LHCN-M2 (cell line): Measurements from ENCODE around the gene MNDA. TPM values are rescaled to one million over a fixed set of nuclear protein-coding genes. Genes with fewer than 3 reads are reported as not detected.
"Not testable (repeated sequence)": the region's sequence is repeated elsewhere in the genome, so short reads cannot be mapped to it uniquely, and the experiment has no call there.

ENCODE experiments used
- DNase-seq: peaks from one replicate; pipeline ENCODE4 v3.0.0-alpha.2; 2012; ENCODE audit warnings: low read depth
- total RNA-seq: library from RNA; depleted of rRNA; stranded (reverse); fragments of >200 nt; gene quantifications from 2 replicates; pipeline ENCODE4 v1.2.3, GENCODE V29; 2014; rRNA removed

The MNDA gene
- total RNA-seq, 1 experiment from 2014 or later, result not detected

- DNase-seq, result no peak
Observed at GRCh38 chr1:158838660-158839059, 7.5 kb downstream of the MNDA start.

DNA sequence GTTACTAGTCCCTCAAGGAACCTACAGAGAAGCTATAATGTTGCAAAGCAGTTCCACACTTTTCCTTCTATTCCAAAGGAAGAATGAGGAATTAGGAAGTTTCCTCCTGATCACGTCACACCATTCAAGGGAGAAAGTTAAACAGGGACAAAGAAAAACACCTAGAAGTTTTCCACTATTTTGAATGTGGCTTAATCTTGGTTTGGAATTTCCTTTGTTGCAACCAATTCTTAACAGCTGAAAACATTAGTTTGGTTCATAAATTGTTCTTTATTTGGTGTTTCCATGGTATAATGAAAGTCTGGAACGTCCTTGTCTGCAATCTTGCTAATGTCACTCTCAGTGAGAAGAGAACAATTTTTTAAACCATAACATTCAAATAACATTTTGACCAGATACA, 8.4 kb downstream of the MNDA start:
- DNase-seq, result no peak

DNA sequence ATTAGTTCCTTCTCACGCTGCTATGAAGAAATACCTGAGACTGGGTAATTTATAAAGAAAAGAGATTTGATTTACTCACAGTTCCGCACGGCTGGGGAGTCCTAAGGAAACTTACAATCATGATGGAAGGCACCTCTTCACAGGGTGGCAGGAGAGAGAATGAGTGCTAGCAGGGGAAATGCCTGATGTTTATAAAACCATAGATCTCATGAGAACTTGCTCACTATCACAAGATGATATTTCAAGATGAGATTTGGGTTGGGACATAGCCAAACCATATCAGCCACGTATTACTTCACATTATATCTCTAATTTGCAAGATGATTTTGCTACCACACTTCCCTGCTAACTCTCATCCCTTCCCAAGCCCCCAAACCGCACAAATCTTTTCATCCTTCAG, 9.1 kb downstream of the MNDA start:
- DNase-seq, result no peak

GRCh38 chr1:158864595-158864994, 33.4 kb downstream of the MNDA start:
- no peak for DNase-seq

- not testable (repeated sequence) for DNase-seq
Observed at GRCh38 chr1:158870438-158870837, 39.3 kb downstream of the MNDA start.

- no peak for DNase-seq
Observed at GRCh38 chr1:158873141-158873540, 42.0 kb downstream of the MNDA start.

DNA sequence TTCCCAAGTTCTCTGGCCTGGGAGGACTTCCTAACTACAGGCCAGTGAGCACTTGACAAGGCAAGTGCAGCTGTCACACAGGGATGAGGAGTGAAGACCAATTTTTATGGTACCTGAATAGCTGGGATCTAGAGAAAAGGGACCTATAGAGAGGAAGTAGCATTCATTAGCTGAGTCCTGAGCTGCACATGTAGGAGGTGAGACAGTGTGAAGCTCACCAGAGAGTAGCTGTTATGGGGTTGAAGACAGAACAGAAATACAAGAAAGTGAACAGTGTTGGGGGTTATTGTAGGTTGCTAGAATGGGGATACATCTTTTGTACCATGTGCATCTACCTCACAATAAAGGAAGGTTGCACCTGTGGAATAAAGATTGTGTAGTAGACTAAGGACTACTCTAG, 62.5 kb downstream of the MNDA start:
- DNase-seq, result no peak

DNA sequence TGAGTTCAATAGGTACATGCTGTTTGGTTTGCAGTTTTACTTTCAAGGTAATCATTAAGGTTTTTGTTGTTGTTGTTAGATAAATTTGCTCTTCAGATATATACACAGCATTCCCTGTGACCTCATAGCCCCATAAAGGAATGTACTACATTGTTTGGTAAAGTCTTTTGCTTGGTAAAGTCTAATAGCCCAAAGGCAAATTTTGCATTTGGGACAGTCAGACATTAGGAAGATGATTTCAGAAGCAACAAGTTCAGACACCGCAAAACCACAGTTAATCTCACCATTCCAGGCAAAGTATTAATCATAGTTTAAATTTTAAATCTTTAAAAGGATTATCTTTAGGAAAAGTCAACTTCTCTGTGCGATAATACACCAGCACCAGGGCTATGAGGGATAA, 67.6 kb downstream of the MNDA start:
- no peak for DNase-seq

Other genes with a start within 250 kb of the MNDA start
- not detected in 2 replicates for gene OR10Z1, start 226.1 kb upstream of the MNDA start, total RNA-seq
- gene SPTA1, start 144.6 kb upstream of the MNDA start, total RNA-seq, result not detected in 2 replicates
- not detected in 2 replicates for gene OR6K2, start 130.7 kb upstream of the MNDA start, total RNA-seq
- not detected in 2 replicates for gene OR6K3, start 110.6 kb upstream of the MNDA start, total RNA-seq
- gene OR6K6, start 76.6 kb upstream of the MNDA start, total RNA-seq, result not detected in 2 replicates
- not detected in 2 replicates for gene OR6N1, start 59.2 kb upstream of the MNDA start, total RNA-seq
- gene OR6N2, start 50.1 kb upstream of the MNDA start, total RNA-seq, result not detected in 2 replicates
- gene PYHIN1, start 100.2 kb downstream of the MNDA start, total RNA-seq, result 0.17 TPM in 1 of 2 replicates, not detected in the other
- gene IFI16, start 178.6 kb downstream of the MNDA start, total RNA-seq, result 62.2 and 106 TPM in 2 replicates
- gene AIM2, start 245.4 kb downstream of the MNDA start, total RNA-seq, result 0.71 TPM in 1 of 2 replicates, not detected in the other